Suprapubic skin (tissue), 4 donors: ENCODE data around the gene PLXNB3.
"Not testable (repeated sequence)": the region's sequence is repeated elsewhere in the genome, so short reads cannot be mapped to it uniquely, and the experiment has no call there.

Experiments used
- EP300 ChIP-seq: sonication (generic); formaldehyde crosslinking; IDR thresholded peaks from one replicate; pipeline ENCODE4 v1.6.1; 2017; ENCODE audit warnings: antibody characterized with exemption
- POLR2A ChIP-seq, 2 donors: fragments of 450-650 bp; IDR thresholded peaks; one replicate each; pipeline ENCODE4 v1.6.1; 2017; ENCODE audit warnings: antibody characterized with exemption in 2 of 2, mild to moderate bottlenecking in 2 of 2, moderate library complexity in 2 of 2
- POLR2AphosphoS5 ChIP-seq, 3 donors: sonication (generic); formaldehyde crosslinking; IDR thresholded peaks; one replicate each; pipeline ENCODE4 v1.6.1; 2017; ENCODE audit warnings: antibody characterized with exemption in 3 of 3
- TF ChIP-seq, protein P1 (sequence below), 2 donors: fragments of 200-600 bp in 1 of 2; fragments of 450-650 bp in 1 of 2; sonication (generic) in 1 of 2; IDR thresholded peaks; one replicate each; pipeline ENCODE4 v1.5.1; 2016 to 2019; ENCODE audit warnings: antibody characterized with exemption in 2 of 2, mild to moderate bottlenecking in 1 of 2, moderate library complexity in 1 of 2

DNA sequence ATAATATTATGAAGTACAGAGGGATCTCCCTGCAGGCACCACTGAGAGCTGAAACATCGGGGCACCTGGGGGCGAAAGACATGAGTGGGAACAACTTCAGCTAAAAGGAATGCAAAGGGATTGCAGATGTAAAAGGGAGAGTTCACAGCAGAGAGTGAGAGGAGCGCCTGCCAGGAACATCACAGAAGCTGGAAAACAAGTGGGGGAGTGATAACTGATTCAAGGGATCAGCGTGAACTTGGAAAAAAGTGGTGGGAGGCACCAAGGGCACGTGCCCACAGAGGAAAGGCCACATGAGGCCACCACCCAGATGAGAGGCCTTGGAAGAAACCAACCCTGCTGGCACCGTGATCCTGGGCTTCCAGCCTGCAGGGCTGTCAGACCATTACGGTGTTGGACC lies 15.0 kb upstream of the PLXNB3 start:
- TF ChIP-seq, protein P1, sequence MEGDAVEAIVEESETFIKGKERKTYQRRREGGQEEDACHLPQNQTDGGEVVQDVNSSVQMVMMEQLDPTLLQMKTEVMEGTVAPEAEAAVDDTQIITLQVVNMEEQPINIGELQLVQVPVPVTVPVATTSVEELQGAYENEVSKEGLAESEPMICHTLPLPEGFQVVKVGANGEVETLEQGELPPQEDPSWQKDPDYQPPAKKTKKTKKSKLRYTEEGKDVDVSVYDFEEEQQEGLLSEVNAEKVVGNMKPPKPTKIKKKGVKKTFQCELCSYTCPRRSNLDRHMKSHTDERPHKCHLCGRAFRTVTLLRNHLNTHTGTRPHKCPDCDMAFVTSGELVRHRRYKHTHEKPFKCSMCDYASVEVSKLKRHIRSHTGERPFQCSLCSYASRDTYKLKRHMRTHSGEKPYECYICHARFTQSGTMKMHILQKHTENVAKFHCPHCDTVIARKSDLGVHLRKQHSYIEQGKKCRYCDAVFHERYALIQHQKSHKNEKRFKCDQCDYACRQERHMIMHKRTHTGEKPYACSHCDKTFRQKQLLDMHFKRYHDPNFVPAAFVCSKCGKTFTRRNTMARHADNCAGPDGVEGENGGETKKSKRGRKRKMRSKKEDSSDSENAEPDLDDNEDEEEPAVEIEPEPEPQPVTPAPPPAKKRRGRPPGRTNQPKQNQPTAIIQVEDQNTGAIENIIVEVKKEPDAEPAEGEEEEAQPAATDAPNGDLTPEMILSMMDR (IDR thresholded peaks at IDR 0.05) = not testable (repeated sequence)
- TF ChIP-seq POLR2A (IDR thresholded peaks at IDR 0.05); POLR2AphosphoS5 (IDR thresholded peaks at IDR 0.05); EP300: not testable (repeated sequence)
